ENCODE results near the gene PYHIN1.
A peak's percentile ranks its signal among the peaks of the same experiment; 100 is the strongest.
"Not testable (repeated sequence)": the region's sequence is repeated elsewhere in the genome, so short reads cannot be mapped to it uniquely, and the experiment has no call there.

The PYHIN1 gene

GRCh38 chr1:158983235-158983634 is 51.9 kb downstream of the PYHIN1 start:
- DNase-seq, result no peak

GRCh38 chr1:158984386-158984785 is 53.0 kb downstream of the PYHIN1 start:
- DNase-seq, result no peak

GRCh38 chr1:158989424-158989823 is 58.1 kb downstream of the PYHIN1 start:
- no peak for DNase-seq

- no peak for DNase-seq
These were observed 61.5 kb downstream of the PYHIN1 start for GRCh38 chr1:158992787-158993312.

GRCh38 chr1:158996998-158997397 is 65.6 kb downstream of the PYHIN1 start:
- DNase-seq, result no peak

- no peak for DNase-seq
These were observed 66.9 kb downstream of the PYHIN1 start for GRCh38 chr1:158998037-158998780.

GRCh38 chr1:158998781-158999161 is 67.4 kb downstream of the PYHIN1 start:
- DNase-seq, result peak; percentile 25

GRCh38 chr1:158999316-159000069 is 68.1 kb downstream of the PYHIN1 start:
- DNase-seq, result no peak

- no peak for DNase-seq
These were observed 68.7 kb downstream of the PYHIN1 start for GRCh38 chr1:159000070-159000409.

- DNase-seq, result no peak
These were observed 69.3 kb downstream of the PYHIN1 start for GRCh38 chr1:159000625-159001024.

- DNase-seq, result no peak
These were observed 73.8 kb downstream of the PYHIN1 start for GRCh38 chr1:159005161-159005560.

GRCh38 chr1:159005676-159006075 is 74.3 kb downstream of the PYHIN1 start:
- DNase-seq, result no peak

GRCh38 chr1:159006210-159006807 is 75.0 kb downstream of the PYHIN1 start:
- DNase-seq, result not testable (repeated sequence)

GRCh38 chr1:159007726-159008125 is 76.4 kb downstream of the PYHIN1 start:
- DNase-seq, result no peak

- DNase-seq, result no peak
These were observed 77.4 kb downstream of the PYHIN1 start for GRCh38 chr1:159008744-159009188.

- DNase-seq, result no peak
These were observed 77.9 kb downstream of the PYHIN1 start for GRCh38 chr1:159009287-159009686.

GRCh38 chr1:159009704-159010361 is 78.5 kb downstream of the PYHIN1 start, which contains the start of gene IFI16:
TSS of gene IFI16 (plus strand) at chr1:159009907. CDS start at chr1:159014681, 4,774 bp downstream.
- DNase-seq, result no peak

- no peak for DNase-seq
These were observed 79.0 kb downstream of the PYHIN1 start for GRCh38 chr1:159010391-159010790.

GRCh38 chr1:159011001-159011400 is 79.6 kb downstream of the PYHIN1 start:
- DNase-seq, result not testable (repeated sequence)

- DNase-seq, result no peak
These were observed 80.4 kb downstream of the PYHIN1 start for GRCh38 chr1:159011751-159012150.

GRCh38 chr1:159012495-159012894 is 81.1 kb downstream of the PYHIN1 start:
- no peak for DNase-seq

- DNase-seq, result no peak
These were observed 82.7 kb downstream of the PYHIN1 start for GRCh38 chr1:159014003-159014571.

GRCh38 chr1:159014851-159015250 is 83.5 kb downstream of the PYHIN1 start:
- no peak for DNase-seq

All from NCI-H1092 (cell line).